Erythroblast (primary cell): Measurements from ENCODE around the gene PLK2.

Source experiments
- GATA1 ChIP-seq: IDR thresholded peaks from 2 replicates; pipeline ENCODE4 v1.6.1; 2011; ENCODE audit warnings: low read depth, mild to moderate bottlenecking, control low read depth, low read length, moderate library complexity
- POLR2A ChIP-seq: IDR thresholded peaks from 2 replicates; pipeline ENCODE4 v1.6.1; 2011; ENCODE audit warnings: mild to moderate bottlenecking, low read length

DNA sequence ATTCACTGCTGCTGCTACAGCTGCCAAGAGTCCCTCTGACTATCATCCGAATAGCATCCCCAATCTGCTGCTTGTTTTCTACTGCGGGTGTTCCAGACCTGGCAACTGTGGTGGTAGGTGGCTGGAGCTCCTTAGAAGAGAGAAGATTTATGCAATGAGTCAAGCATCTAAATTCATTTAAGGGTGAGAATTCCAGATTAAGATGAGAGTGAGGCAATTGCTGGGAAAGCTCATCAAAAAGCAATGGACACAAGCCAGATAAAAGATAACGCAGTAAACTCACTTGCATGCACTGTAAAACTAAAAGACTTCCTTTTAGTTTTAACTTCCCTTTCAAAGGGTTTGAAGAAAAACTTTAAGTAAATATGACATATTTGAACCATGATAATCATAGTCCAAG lies 3.9 kb downstream of the PLK2 start:
- TF ChIP-seq POLR2A (no peak), GATA1 (no peak)
